Mucosa of descending colon (tissue), 3 donors: ENCODE results near the gene SLC30A9. TPM values are rescaled to one million over a fixed set of nuclear protein-coding genes. Genes with fewer than 3 reads are reported as not detected.

Experiments
- ATAC-seq: fragments of 200-7000 bp; cut with Tn5 transposase; one replicate; pipeline ENCODE4 v1.9.1; 2020; ENCODE audit warnings: mild to moderate bottlenecking, moderate library complexity
- DNase-seq, 3 donors: peaks; one replicate each; pipeline ENCODE4 v3.0.0-alpha.2; 2020
- H3K36me3 ChIP-seq: fragments of 200-600 bp; one replicate; pipeline ENCODE4 v1.8.0; 2021; ENCODE audit warnings: low read depth, mild to moderate bottlenecking
- H3K4me1 ChIP-seq: fragments of 200-600 bp; one replicate; pipeline ENCODE4 v1.8.0; 2021; ENCODE audit warnings: low read depth, mild to moderate bottlenecking
- H3K4me3 ChIP-seq: fragments of 200-600 bp; one replicate; pipeline ENCODE4 v1.8.0; 2021; ENCODE audit warnings: mild to moderate bottlenecking
- H3K9me3 ChIP-seq: fragments of 200-600 bp; one replicate; pipeline ENCODE4 v1.8.0; 2021; ENCODE audit warnings: mild to moderate bottlenecking
- intact Hi-C, 2 donors: fragments of 100-400 bp; cut with DNase I in 1 of 2; cut with micrococcal nuclease in 1 of 2; formaldehyde crosslinking; loops; one replicate each; pipeline versions ENCODE4 v1.11.0 to v1.11.1; 2022; cut with DNase I, micrococcal nuclease
- total RNA-seq, 3 donors: library from RNA; stranded (reverse); fragmentation: NEBNext Ultra II Directional in 2 of 3; extraction: Animal tissue kit (Norgen Biotek cat#: 25700) in 2 of 3; gene quantifications; one replicate each; pipeline versions ENCODE4 v1.2.1 to v1.2.4, GENCODE V29; 2021 to 2023
- TF ChIP-seq, protein P1 (sequence below): fragments of 200-600 bp; IDR thresholded peaks from one replicate; pipeline ENCODE4 v1.8.0; 2022; ENCODE audit warnings: antibody characterized with exemption, mild to moderate bottlenecking
- donor health status: DM: no; HTN: no; CAD: no; lungs with moderate emphysema.
- donor health status: DM: no; HTN: no; CAD: no.
- donor health status: DM: no; HTN: yes; CAD: no.

SLC30A9 gene
- total RNA-seq, 3 donors from 2014 or later: 44.6 to 63.2 (median 57.8) TPM

DNA sequence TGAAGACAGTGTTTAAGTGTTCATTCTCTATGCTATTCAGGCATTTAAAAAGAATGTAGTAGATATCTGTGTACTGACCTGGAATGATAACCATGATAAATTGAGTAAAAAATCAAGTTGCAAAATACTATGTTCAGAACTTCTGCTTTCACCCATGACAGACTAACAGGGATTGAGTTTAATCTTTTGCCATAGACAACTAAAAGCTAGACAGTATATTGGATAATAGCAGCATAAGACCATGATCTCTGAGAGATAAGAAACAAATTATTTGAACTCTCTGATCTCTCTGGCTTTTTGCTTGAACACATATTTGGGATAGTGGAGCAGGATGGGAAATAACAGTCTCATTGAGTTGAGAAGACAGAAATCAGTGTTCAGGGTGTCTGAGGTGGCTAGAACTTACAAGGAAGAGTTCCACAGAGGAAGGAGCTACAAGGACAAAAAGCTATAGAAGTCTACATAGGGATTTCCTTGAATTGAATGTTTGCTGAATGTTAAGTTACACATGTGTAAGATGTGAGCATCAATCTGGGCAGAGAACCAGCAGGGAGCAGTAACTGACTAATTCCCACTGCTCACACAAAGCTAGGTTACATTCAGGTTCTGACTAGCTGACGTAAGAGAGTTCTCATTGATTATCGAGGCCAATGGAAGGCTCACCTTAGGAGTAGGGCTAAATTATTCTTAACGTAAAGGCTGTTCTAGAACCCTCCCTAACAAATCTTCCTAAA is 60.4 kb downstream of the SLC30A9 start:
- DNase-seq: no peak
- no peaks in the 10 kb centered on the region for H3K4me1 ChIP-seq
- TF ChIP-seq, protein P1, sequence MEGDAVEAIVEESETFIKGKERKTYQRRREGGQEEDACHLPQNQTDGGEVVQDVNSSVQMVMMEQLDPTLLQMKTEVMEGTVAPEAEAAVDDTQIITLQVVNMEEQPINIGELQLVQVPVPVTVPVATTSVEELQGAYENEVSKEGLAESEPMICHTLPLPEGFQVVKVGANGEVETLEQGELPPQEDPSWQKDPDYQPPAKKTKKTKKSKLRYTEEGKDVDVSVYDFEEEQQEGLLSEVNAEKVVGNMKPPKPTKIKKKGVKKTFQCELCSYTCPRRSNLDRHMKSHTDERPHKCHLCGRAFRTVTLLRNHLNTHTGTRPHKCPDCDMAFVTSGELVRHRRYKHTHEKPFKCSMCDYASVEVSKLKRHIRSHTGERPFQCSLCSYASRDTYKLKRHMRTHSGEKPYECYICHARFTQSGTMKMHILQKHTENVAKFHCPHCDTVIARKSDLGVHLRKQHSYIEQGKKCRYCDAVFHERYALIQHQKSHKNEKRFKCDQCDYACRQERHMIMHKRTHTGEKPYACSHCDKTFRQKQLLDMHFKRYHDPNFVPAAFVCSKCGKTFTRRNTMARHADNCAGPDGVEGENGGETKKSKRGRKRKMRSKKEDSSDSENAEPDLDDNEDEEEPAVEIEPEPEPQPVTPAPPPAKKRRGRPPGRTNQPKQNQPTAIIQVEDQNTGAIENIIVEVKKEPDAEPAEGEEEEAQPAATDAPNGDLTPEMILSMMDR: no peak
- H3K4me3 ChIP-seq: no peak overlapping the region
- ATAC-seq: no peak
- no peaks in the 10 kb centered on the region for H3K9me3 ChIP-seq
- intact Hi-C loops: no loop called here
- H3K36me3 ChIP-seq: no peaks in the 10 kb centered on the region

DNA sequence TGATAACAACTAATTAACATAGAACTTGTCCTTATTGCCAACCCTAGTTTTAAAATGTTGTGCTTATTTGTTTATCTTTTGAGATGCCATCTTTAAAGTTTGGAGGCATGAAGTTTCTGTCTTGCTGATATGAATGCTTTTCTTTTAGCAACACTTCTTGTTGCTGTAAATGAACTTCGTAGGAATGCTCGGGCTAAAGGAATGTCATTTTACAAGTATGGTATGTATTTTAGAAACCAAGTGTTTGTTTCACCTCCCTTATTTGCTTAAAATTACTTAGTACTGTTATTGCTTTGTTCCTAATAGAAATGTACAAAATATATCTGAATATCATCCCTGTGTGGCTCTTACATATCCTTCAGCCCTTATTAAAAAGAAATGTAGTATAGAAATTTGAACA is 76.1 kb downstream of the SLC30A9 start:
- TF ChIP-seq, protein P1: no peak

DNA sequence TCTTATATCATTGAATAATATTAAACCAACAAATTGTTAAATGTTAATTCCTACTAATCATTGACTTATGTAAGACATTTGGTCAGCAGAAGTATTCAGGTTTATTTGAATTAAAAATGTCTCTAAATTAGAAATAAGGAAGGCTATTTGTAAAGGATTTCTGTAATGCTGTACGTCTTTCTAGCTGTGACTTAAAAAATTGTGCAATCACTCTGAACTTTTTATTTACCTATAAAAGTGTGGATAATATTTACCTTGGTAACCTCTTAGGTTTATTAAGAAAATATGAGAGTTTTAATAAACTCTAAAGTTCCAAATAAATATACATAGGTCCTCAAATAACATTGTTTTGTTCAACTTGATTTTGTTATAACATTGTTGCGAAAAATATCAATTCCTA is 76.9 kb downstream of the SLC30A9 start:
- intact Hi-C loops: no loop called here
- Histone ChIP-seq H3K4me3 (no peak overlapping the region), H3K9me3 (no peaks in the 10 kb centered on the region), H3K4me1 (no peaks in the 10 kb centered on the region), H3K36me3 (no peaks in the 10 kb centered on the region)
- ATAC-seq (no peak), DNase-seq (no peak)
- TF ChIP-seq, protein P1: no peak

More for the DNA sequence above, 76.1 kb downstream of the SLC30A9 start:
- intact Hi-C loops: no loop called here
- no peak for ATAC-seq
- no peaks in the 10 kb centered on the region for H3K4me1 ChIP-seq
- no peaks in the 10 kb centered on the region for H3K36me3 ChIP-seq
- H3K9me3 ChIP-seq: no peaks in the 10 kb centered on the region
- no peak for DNase-seq
- no peak overlapping the region for H3K4me3 ChIP-seq

DNA sequence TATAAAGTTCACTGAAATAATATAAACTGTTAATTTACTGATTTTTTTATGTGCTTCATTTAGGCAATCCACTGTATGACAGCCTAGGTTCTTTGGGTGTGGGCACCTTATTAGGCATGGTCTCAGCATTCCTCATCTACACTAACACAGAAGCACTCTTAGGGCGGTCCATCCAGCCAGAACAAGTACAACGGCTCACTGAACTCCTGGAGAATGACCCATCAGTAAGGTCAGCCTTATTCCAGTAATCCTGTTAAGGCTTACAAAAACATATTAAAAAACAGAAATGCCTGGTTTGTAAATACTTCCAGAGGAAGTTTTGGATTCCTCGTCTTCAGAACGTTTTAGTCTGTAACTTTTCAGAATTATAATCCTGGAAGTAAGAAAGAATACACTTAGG is 80.1 kb downstream of the SLC30A9 start:
- Histone ChIP-seq H3K36me3 (no peaks in the 10 kb centered on the region), H3K4me1 (no peaks in the 10 kb centered on the region), H3K4me3 (no peak overlapping the region), H3K9me3 (no peaks in the 10 kb centered on the region)
- no peak for ATAC-seq
- intact Hi-C loops: no loop called here
- TF ChIP-seq, protein P1: no peak
- no peak for DNase-seq

DNA sequence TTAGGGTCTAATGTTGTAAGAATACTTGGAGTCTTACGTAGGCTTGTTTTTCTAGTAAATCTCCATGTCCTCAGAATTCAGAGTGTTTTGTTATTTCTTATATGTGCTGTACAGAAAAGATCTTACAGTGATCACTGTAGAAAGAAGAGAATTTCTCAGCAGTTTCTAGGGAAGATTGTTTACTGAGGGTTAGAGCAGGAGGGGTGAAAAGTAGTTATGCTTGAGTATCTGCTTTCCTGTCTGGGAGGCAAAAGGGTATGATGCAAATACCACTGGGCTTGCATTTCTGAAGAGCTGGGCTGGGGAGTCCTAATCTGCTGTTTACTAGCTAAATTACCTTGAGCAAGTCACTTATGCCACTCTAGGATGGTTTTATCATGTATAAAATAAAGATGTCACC is 84.0 kb downstream of the SLC30A9 start:
- Histone ChIP-seq H3K36me3 (no peaks in the 10 kb centered on the region), H3K4me3 (no peak overlapping the region), H3K4me1 (no peaks in the 10 kb centered on the region), H3K9me3 (no peaks in the 10 kb centered on the region)
- ATAC-seq: no peak
- TF ChIP-seq, protein P1: no peak
- intact Hi-C loops: no loop called here
- DNase-seq: no peak
